Esophagus muscularis mucosa (tissue), 4 donors: Measurements from ENCODE around the gene DPYD.

Source experiments
- EP300 ChIP-seq: sonication (generic); formaldehyde crosslinking; IDR thresholded peaks from one replicate; pipeline ENCODE4 v1.6.1; 2017; ENCODE audit warnings: antibody characterized with exemption
- POLR2A ChIP-seq: fragments of 450-650 bp; IDR thresholded peaks from one replicate; pipeline ENCODE4 v1.6.1; 2017; ENCODE audit warnings: antibody characterized with exemption, moderate library complexity, mild to moderate bottlenecking, low read depth
- POLR2AphosphoS5 ChIP-seq, 2 donors: sonication (generic); formaldehyde crosslinking; IDR thresholded peaks; one replicate each; pipeline ENCODE4 v1.6.1; 2017; ENCODE audit warnings: antibody characterized with exemption in 2 of 2
- TF ChIP-seq, protein P1 (sequence below), 3 experiments: fragments of 200-600 bp in 2 of 3; fragments of 450-650 bp in 1 of 3; sonication (generic) in 2 of 3; IDR thresholded peaks; one replicate each; pipeline ENCODE4 v1.5.1; 2017 to 2019; ENCODE audit warnings: antibody characterized with exemption in 3 of 3, mild to moderate bottlenecking in 2 of 3, moderate library complexity in 1 of 3

DNA sequence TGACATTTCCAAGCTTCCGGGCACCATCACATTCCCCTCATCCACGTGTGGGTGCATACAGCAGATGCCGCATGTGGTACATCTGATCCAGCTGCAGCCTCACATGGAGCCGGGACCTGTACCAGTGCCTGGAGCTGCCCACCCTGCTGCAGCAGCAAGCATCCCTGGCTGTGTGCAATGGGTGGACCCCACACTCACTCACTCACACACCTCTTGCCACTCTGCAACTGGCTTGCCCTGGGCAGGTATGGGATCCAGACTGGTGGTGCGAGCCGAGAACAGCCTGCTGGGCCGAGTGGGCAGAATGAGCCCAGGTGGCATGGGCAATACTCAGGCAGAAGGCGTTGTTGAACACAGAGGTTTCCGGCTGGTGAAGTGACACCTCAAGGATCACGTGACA lies 75.0 kb downstream of the DPYD start:
- TF ChIP-seq, protein P1, sequence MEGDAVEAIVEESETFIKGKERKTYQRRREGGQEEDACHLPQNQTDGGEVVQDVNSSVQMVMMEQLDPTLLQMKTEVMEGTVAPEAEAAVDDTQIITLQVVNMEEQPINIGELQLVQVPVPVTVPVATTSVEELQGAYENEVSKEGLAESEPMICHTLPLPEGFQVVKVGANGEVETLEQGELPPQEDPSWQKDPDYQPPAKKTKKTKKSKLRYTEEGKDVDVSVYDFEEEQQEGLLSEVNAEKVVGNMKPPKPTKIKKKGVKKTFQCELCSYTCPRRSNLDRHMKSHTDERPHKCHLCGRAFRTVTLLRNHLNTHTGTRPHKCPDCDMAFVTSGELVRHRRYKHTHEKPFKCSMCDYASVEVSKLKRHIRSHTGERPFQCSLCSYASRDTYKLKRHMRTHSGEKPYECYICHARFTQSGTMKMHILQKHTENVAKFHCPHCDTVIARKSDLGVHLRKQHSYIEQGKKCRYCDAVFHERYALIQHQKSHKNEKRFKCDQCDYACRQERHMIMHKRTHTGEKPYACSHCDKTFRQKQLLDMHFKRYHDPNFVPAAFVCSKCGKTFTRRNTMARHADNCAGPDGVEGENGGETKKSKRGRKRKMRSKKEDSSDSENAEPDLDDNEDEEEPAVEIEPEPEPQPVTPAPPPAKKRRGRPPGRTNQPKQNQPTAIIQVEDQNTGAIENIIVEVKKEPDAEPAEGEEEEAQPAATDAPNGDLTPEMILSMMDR (IDR thresholded peaks at IDR 0.05), result no peak
- TF ChIP-seq POLR2A (no peak), POLR2AphosphoS5 (IDR thresholded peaks at IDR 0.05) (no peak), EP300 (no peak)
